DND-41 (cell line): ENCODE measurements around the gene MPP7.

Source experiments
- CTCF ChIP-seq: IDR thresholded peaks from 2 replicates; pipeline ENCODE4 v1.5.1; 2012; ENCODE audit warnings: borderline replicate concordance, low read length, moderate library complexity, mild to moderate bottlenecking; ENCODE audit not compliant: poor library complexity, severe bottlenecking; ENCODE audit errors: extremely low read depth
- EZH2 ChIP-seq: IDR thresholded peaks from 3 replicates; pipeline ENCODE4 v1.6.1; 2012; ENCODE audit warnings: borderline replicate concordance, low read depth, mild to moderate bottlenecking, moderate library complexity, low read length, inconsistent platforms; ENCODE audit not compliant: severe bottlenecking

- TF ChIP-seq EZH2 (no peak), CTCF (no peak)
These were observed 29.5 kb downstream of the MPP7 start for GRCh38 chr10:28273343-28273742.
